Type B pancreatic cell (in vitro differentiated cells): Measurements from ENCODE around the gene AFG3L2. TPM values are rescaled to one million over a fixed set of nuclear protein-coding genes. Genes with fewer than 3 reads are reported as not detected.

Experiments
- DNase-seq: peaks from one replicate; pipeline ENCODE4 v3.0.0; 2021; ENCODE audit warnings: mixed read lengths; ENCODE audit not compliant: unreplicated experiment; ENCODE audit errors: extremely low spot score
- H3K27ac Mint-ChIP-seq: 2 replicates; pipeline ENCODE4 v1.8.0; 2021; ENCODE audit warnings: mild to moderate bottlenecking, mixed read lengths
- H3K27me3 Mint-ChIP-seq: 2 replicates; pipeline ENCODE4 v1.8.0; 2021; ENCODE audit warnings: mixed read lengths
- H3K36me3 Mint-ChIP-seq: 2 replicates; pipeline ENCODE4 v1.8.0; 2021; ENCODE audit warnings: mixed read lengths
- H3K4me1 Mint-ChIP-seq: one replicate; pipeline ENCODE4 v1.8.0; 2021; ENCODE audit warnings: mixed read lengths; ENCODE audit not compliant: unreplicated experiment
- H3K4me3 Mint-ChIP-seq: 2 replicates; pipeline ENCODE4 v1.8.0; 2021; ENCODE audit warnings: mild to moderate bottlenecking, mixed read lengths
- H3K9me3 Mint-ChIP-seq: 2 replicates; pipeline ENCODE4 v1.8.0; 2021; ENCODE audit warnings: mixed read lengths
- CTCF ChIP-seq: fragments of 200-600 bp; sonication (generic); conservative IDR thresholded peaks from 2 replicates; pipeline ENCODE4 v1.5.0; 2021; ENCODE audit warnings: antibody characterized with exemption, mild to moderate bottlenecking
- total RNA-seq: library from RNA; stranded (reverse); gene quantifications from 2 replicates; pipeline ENCODE4 v1.2.1, GENCODE V29; 2021; ENCODE audit warnings: low replicate concordance

The AFG3L2 gene
- total RNA-seq, 1 donor from 2014 or later = 56.0 TPM

- H3K36me3 Mint-ChIP-seq = peaks cover 46% of the 10 kb centered on the region
- no peaks in the 10 kb centered on the region for H3K27me3 Mint-ChIP-seq
- no peaks in the 10 kb centered on the region for H3K9me3 Mint-ChIP-seq
- H3K4me3 Mint-ChIP-seq = no peak overlapping the region
- no peaks in the 10 kb centered on the region for H3K4me1 Mint-ChIP-seq
- TF ChIP-seq CTCF = no peak
- DNase-seq = no peak
- H3K27ac Mint-ChIP-seq = no peak overlapping the region
These were observed 34.4 kb downstream of the AFG3L2 start for GRCh38 chr18:12342661-12343060.

GRCh38 chr18:12340945-12341660 is 35.9 kb downstream of the AFG3L2 start:
- no peak for TF ChIP-seq CTCF
- H3K9me3 Mint-ChIP-seq = no peaks in the 10 kb centered on the region
- H3K27me3 Mint-ChIP-seq = no peaks in the 10 kb centered on the region
- no peak overlapping the region for H3K4me3 Mint-ChIP-seq
- H3K36me3 Mint-ChIP-seq = peaks cover 49% of the 10 kb centered on the region
- DNase-seq = no peak
- peaks cover 10% of the 10 kb centered on the region for H3K4me1 Mint-ChIP-seq
- no peak overlapping the region for H3K27ac Mint-ChIP-seq

GRCh38 chr18:12338382-12338781 is 38.6 kb downstream of the AFG3L2 start:
- no peaks in the 10 kb centered on the region for H3K9me3 Mint-ChIP-seq
- H3K27ac Mint-ChIP-seq = no peak overlapping the region
- H3K4me1 Mint-ChIP-seq = peaks cover 25% of the 10 kb centered on the region
- DNase-seq = no peak
- no peak for TF ChIP-seq CTCF
- peaks cover 52% of the 10 kb centered on the region for H3K36me3 Mint-ChIP-seq
- no peaks in the 10 kb centered on the region for H3K27me3 Mint-ChIP-seq
- H3K4me3 Mint-ChIP-seq = no peak overlapping the region

- H3K36me3 Mint-ChIP-seq = peaks cover 38% of the 10 kb centered on the region
- DNase-seq = no peak
- H3K27me3 Mint-ChIP-seq = no peaks in the 10 kb centered on the region
- H3K4me3 Mint-ChIP-seq = peak overlapping the region; percentile 46
- no peak for TF ChIP-seq CTCF
- peak overlapping the region; percentile 69 for H3K27ac Mint-ChIP-seq
- no peaks in the 10 kb centered on the region for H3K9me3 Mint-ChIP-seq
- peaks cover 25% of the 10 kb centered on the region for H3K4me1 Mint-ChIP-seq
These were observed 40.1 kb downstream of the AFG3L2 start for GRCh38 chr18:12336887-12337286.

- peak overlapping the region; percentile 30 for H3K27ac Mint-ChIP-seq
- H3K9me3 Mint-ChIP-seq = no peaks in the 10 kb centered on the region
These were observed 40.8 kb downstream of the AFG3L2 start for GRCh38 chr18:12336171-12336613.

More at GRCh38 chr18:12336171-12336613, 40.8 kb downstream of the AFG3L2 start:
- no peaks in the 10 kb centered on the region for H3K27me3 Mint-ChIP-seq
- peak; percentile 13 for DNase-seq
- peak overlapping the region; percentile 1 for H3K4me3 Mint-ChIP-seq
- no peak for TF ChIP-seq CTCF
- peaks cover 25% of the 10 kb centered on the region for H3K4me1 Mint-ChIP-seq
- peaks cover 37% of the 10 kb centered on the region for H3K36me3 Mint-ChIP-seq
